ENCODE data around the gene ATP10A. TPM values are rescaled to one million over a fixed set of nuclear protein-coding genes. Genes with fewer than 3 reads are reported as not detected.

ATP10A gene
- total RNA-seq, 1 donor from 2014 or later = 1.9 TPM

DNA sequence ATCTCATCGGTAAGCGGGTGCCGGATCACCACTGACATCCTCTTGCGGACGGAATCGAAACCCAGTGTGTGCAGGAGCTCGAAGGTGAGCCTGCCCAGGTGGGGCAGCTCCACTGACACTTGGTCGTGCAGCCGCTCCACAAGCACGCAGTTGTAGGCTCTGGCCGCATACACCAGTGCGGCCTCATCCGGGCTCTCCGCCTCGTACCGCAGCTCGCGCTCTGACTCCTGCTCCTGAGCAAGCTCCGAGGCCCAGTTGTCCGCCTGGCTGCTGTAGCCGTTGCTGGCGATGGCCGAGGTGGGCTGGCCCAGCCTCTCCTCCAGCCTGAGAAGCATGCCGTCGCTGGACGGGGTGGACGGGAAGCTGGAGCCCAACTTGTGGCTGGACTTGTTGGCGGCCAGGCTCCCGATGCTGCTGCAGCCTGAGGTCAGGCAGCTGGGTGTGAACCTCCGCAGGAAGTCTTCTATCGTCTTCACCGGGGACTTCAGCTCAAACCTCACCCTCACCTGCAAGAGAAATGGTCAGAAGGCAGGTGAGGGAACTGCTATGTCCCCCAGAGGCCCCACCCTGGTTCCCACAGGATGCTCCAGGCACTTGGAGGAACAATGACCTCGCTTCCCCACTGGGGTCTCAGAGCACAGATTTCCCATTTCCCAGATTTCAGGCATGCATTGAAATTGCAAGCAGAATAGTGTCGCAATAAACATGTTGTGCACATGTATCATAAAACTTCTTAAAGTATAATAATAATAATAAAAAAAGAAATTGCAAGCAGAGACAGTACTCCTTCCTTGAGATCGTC, 149.2 kb downstream of the ATP10A start:
- H3K4me3 Mint-ChIP-seq = no peak overlapping the region
- TF ChIP-seq CTCF (conservative IDR thresholded peaks at IDR 0.05) = no peak
- no peaks in the 10 kb centered on the region for H3K27me3 Mint-ChIP-seq
- no peak for DNase-seq (ENCODE audit: extremely low spot score, unreplicated experiment)
- no peaks in the 10 kb centered on the region for H3K9me3 Mint-ChIP-seq
- no peaks in the 10 kb centered on the region for H3K36me3 Mint-ChIP-seq
- no peak overlapping the region for H3K27ac Mint-ChIP-seq
- H3K4me1 Mint-ChIP-seq (ENCODE audit: unreplicated experiment) = no peaks in the 10 kb centered on the region

DNA sequence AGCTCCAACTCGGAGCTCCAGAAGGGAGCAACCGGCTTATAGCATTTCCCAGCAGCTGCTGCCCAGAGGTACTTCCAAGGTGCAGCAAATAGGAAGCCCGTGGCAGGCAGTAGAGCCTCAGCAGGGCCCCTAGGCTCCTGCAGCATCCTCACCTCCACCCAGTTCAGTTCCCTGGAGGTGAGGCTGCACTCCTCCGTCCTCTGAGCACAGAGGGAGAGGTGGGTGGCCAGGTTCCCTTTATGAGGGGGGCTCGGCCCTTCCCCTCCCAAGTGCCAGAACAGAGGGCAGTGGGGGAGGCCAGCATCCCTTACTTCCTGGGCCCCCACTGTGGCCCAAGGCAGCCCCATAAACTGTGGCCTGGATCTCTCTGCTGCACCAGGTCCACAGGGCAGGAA, 150.2 kb downstream of the ATP10A start:
- Mint-ChIP-seq H3K4me1 (ENCODE audit: unreplicated experiment) (no peaks in the 10 kb centered on the region), H3K9me3 (no peaks in the 10 kb centered on the region), H3K4me3 (no peak overlapping the region), H3K27me3 (no peaks in the 10 kb centered on the region), H3K36me3 (no peaks in the 10 kb centered on the region), H3K27ac (no peak overlapping the region)
- no peak for DNase-seq (ENCODE audit: extremely low spot score, unreplicated experiment)
- TF ChIP-seq CTCF (conservative IDR thresholded peaks at IDR 0.05) = no peak

DNA sequence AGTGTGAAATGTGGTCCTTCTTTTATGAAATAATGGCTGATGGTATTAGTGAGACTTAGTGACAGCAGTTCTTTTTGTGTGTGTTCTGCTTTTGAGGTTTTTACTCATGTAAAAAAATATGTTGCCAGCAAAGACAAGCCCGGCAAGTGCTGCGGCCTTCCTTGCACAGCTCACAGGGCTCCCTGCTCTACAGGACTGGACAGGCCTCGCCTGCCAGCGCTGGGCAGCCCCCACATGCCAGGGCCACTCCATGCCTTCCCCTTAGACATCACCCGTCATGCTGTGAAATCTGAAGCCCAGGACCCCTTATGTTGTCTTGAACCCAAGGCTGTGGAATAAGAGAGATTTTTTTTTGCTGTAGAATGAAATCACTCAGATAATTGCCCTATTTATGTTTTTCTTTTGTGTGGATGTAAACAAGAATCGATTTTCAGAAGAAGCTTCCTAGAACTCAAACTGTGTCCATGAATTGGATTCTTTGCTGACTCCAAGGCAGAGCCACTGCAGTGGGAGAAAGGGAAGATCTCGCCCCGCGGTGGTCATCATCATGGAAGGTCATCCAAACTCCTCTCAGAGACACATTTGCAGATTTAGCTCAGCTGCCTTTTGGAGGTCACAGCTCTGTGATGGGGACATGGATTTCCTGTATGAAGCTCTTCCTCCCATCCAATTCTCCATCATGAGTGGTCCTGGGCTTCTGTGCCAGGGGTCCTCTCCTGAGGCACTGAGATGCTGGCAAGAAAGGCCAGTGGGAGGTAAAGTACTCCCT, 150.8 kb downstream of the ATP10A start:
- H3K4me1 Mint-ChIP-seq (ENCODE audit: unreplicated experiment) = no peaks in the 10 kb centered on the region
- H3K27ac Mint-ChIP-seq = no peak overlapping the region
- DNase-seq (ENCODE audit: extremely low spot score, unreplicated experiment) = no peak
- no peak for TF ChIP-seq CTCF (conservative IDR thresholded peaks at IDR 0.05)
- H3K9me3 Mint-ChIP-seq = no peaks in the 10 kb centered on the region
- H3K4me3 Mint-ChIP-seq = no peak overlapping the region
- H3K36me3 Mint-ChIP-seq = no peaks in the 10 kb centered on the region
- H3K27me3 Mint-ChIP-seq = no peaks in the 10 kb centered on the region

GRCh38 chr15:25711691-25712090, 151.4 kb downstream of the ATP10A start:
- no peak for TF ChIP-seq CTCF (conservative IDR thresholded peaks at IDR 0.05)
- no peak for DNase-seq (ENCODE audit: extremely low spot score, unreplicated experiment)
- no peaks in the 10 kb centered on the region for H3K4me1 Mint-ChIP-seq (ENCODE audit: unreplicated experiment)

DNA sequence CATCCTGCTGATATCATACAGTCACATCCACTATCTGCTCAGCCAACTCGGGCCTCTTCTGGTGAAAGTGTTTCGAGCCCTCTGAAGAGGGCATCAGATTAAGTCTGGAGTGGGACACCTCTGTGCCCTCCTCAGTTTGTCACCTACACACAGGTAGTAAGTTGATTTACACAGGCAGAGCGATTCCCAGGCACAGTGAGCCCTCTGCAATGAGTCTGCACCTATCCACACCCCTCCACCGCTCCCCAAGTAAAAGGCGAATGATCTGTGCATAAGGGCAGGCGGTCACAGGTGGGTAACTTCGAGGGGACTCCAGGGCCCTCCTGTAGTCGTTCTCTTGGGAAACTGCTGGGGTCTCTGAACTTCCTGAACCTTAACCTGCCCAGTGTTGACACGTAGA, 152.0 kb downstream of the ATP10A start:
- Mint-ChIP-seq H3K36me3 (no peaks in the 10 kb centered on the region), H3K4me3 (no peak overlapping the region), H3K4me1 (ENCODE audit: unreplicated experiment) (no peaks in the 10 kb centered on the region)

More at GRCh38 chr15:25711691-25712090, 151.4 kb downstream of the ATP10A start:
- no peak overlapping the region for H3K27ac Mint-ChIP-seq
- H3K36me3 Mint-ChIP-seq = no peaks in the 10 kb centered on the region
- H3K27me3 Mint-ChIP-seq = no peaks in the 10 kb centered on the region
- no peak overlapping the region for H3K4me3 Mint-ChIP-seq
- no peaks in the 10 kb centered on the region for H3K9me3 Mint-ChIP-seq

More for the DNA sequence above, 152.0 kb downstream of the ATP10A start:
- Mint-ChIP-seq H3K27ac (no peak overlapping the region), H3K9me3 (no peaks in the 10 kb centered on the region), H3K27me3 (no peaks in the 10 kb centered on the region)
- DNase-seq (ENCODE audit: extremely low spot score, unreplicated experiment) = no peak
- TF ChIP-seq CTCF (conservative IDR thresholded peaks at IDR 0.05) = no peak

Data from type B pancreatic cell (in vitro differentiated cells).